Stimulated activated CD4-positive, alpha-beta T cell treated with anti-CD3 and anti-CD28 coated beads, Interleukin-1b, Interleukin-23, amount 100 ng/mL, for 24 hours (primary cell): ENCODE results near the gene SERPINI2.

ENCODE experiments used
- DNase-seq, 4 experiments: peaks; one replicate each; pipeline ENCODE4 v3.0.0-alpha.2; 2020; ENCODE audit warnings: low read depth in 4 of 4, low spot score in 1 of 4

Gene SERPINI2

DNA sequence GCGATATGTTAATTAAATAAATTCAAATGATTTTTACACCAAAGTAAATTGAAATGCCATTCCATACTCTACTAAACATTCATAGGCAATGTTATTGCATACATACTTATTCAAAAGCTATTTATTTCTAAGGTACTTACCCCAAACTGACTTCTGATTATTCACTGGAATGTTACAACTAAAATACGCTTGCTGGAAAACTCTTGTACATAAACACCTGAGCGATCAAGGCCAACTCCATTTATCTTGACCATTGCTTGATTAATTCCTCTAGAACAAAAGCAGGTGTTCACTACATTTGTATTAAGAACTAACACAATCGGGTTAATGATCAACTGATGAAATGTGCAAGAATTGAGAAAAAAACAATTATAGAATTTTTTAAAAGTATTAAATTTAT lies at the start of gene SERPINI2:
TSS of gene SERPINI2 (minus strand) at position 180 of the 400 bp plus-strand sequence. CDS start 2,208 bp downstream, outside the sequence.
- DNase-seq = no peak

DNA sequence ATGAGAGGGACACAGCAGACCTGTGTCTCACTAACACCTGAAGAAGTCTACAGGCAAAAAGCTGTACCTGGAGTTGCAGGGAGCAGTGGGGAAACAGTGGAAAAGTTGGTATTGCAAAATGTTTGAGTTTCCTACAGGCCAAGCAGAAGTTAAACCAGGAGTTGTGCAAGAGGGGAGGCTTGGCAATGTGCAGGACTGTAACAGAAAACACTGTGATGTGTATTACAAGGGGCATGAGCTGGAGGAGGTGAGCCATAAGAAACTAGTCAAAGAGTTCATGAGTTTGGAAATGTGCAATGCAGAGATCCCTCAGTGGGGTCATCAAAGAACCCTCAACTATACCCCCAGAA lies 47.1 kb upstream of the SERPINI2 start:
- DNase-seq = no peak

GRCh38 chr3:167520266-167521005 lies 46.6 kb upstream of the SERPINI2 start:
- DNase-seq = no peak

GRCh38 chr3:167507954-167508353 lies 34.1 kb upstream of the SERPINI2 start:
- DNase-seq = no peak

DNA sequence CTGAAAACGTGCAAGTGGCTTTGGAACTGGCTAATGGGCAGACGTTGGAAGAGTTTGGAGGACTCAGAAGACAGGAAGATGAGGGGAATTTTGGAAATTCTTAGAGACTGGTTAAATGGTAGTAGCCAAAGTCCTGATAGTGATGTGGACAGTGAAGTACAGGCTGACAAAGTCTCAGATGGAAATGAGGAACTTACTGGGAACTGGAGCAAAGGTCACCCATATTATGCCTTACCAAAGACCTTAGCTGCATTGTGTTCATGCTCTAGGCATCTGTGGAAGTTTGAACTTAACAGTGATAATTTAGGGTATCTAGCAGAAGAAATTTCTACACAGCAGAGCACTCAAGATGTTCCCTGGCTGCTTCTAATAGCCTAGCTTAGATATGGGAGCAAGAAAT lies 28.6 kb upstream of the SERPINI2 start:
- no peak for DNase-seq

GRCh38 chr3:167501941-167502340 lies 28.1 kb upstream of the SERPINI2 start:
- DNase-seq = no peak

- no peak for DNase-seq
Observed at GRCh38 chr3:167497903-167498302, 24.1 kb upstream of the SERPINI2 start.

- no peak for DNase-seq
Observed at GRCh38 chr3:167493244-167493643, 19.4 kb upstream of the SERPINI2 start.

DNA sequence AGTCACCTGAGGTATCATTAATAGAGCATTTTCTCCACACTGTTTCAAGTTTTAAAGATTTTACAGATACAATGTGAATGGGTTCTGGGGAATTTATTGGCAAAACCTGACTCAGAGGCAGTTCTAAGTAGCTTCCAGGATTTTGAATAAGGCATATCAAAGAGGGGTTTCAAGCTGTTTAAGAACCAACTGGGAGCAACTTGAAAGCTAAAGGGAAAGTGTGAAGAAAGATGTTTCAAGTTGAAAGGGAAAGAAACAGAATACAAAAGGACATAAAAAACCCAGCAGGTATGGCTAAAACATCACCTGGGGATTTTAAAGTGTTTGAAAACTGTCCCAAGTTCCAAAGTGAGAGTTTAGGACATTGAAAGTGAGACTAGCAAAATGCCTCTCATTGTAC lies 17.8 kb upstream of the SERPINI2 start:
- no peak for DNase-seq

- no peak for DNase-seq
Observed at GRCh38 chr3:167489571-167489970, 15.7 kb upstream of the SERPINI2 start.

- DNase-seq = no peak
Observed at GRCh38 chr3:167487556-167487955, 13.7 kb upstream of the SERPINI2 start.

- no peak for DNase-seq
Observed at GRCh38 chr3:167484551-167484950, 10.7 kb upstream of the SERPINI2 start.

DNA sequence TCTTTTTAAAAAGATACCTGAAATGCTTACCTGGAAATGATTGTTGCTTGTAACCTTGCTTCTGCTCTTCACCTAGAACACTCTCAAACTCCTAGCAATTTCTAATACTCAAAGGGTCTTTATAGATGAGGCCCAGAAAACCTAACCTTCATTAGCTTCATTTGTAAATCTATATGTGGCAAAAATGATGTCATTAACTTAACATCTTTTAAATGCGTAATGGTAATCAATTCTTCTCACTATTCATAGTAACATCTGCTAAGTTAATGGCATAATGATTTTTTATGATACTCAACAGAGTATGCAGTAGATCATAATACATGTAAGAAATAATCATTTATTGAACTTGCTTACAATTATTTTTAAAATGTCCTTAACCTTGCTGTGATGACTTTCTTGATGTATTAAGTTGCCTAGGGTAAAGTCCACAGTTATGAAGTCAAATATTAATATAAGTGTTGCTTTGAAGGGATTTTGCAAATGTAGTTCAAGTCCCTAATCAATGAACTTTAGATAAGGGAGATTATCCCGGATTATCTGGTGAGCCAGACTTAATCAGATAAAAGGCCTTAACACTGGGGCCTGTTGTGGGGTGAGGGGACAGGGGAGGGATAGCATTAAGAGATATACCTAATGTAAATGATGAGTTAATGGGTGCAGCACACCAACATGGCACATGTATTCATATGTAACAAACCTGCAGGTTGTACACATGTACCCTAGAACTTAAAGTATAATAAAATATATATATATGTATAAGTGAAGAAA lies 10.1 kb upstream of the SERPINI2 start:
- no peak for DNase-seq

DNA sequence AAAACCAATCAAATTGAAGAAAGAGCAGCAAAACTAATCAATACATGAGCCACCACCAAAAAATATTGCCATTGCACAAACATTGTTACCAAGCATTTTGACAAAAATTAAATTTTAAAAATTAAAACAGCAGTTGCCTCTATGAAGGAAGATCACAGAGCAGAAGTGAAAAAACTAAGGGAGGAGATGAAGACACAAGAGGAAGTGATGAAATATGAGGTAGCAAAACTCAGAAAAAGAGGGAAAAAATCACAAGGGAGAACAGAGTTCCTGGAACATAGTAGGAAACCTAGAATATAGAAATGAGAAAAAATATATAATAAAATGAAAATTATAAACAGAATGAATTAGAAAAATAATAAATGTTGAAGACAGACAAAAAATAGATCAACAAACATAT lies 7.3 kb upstream of the SERPINI2 start:
- DNase-seq = no peak

DNA sequence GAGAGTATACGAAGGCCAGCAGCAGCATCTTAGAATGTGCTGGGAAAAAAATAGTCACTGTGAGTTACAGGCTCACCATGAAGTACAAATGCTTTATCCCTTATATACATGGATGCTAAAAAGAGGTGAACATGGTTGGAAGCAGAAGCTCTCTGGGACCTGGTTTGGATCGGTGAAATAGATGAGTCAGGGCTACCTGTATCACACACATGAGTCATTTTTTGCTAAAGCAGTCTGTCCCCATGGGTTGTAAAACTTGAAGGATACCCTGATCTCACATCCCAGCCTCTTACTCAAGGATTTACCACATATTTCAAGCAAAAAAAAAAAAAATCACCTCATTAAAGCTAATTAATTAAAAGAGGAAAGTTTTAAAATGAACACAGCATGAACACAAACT lies 6.9 kb upstream of the SERPINI2 start:
- no peak for DNase-seq

GRCh38 chr3:167469381-167469780 lies 4.5 kb downstream of the SERPINI2 start:
- DNase-seq = no peak

- no peak for DNase-seq
Observed at GRCh38 chr3:167467848-167468611, 5.8 kb downstream of the SERPINI2 start.

DNA sequence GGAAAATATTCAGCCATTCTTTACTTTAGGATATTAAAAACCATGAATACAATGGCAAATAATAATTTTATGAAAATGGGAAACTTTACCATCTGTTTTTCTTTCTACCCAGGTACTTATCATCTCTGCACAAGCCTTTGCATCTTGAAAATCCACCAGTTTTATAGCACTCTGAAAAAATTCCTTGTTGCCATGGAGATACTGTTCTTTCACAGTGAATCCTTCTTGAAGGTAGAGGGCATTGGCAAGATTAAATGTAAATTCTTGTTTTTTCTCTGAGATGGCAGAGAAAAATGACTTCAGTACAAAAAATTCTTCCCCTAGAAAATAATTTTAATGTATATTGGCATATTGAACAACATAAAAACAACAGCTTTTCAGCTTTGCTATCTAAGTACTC lies 6.9 kb downstream of the SERPINI2 start:
- DNase-seq = no peak

DNA sequence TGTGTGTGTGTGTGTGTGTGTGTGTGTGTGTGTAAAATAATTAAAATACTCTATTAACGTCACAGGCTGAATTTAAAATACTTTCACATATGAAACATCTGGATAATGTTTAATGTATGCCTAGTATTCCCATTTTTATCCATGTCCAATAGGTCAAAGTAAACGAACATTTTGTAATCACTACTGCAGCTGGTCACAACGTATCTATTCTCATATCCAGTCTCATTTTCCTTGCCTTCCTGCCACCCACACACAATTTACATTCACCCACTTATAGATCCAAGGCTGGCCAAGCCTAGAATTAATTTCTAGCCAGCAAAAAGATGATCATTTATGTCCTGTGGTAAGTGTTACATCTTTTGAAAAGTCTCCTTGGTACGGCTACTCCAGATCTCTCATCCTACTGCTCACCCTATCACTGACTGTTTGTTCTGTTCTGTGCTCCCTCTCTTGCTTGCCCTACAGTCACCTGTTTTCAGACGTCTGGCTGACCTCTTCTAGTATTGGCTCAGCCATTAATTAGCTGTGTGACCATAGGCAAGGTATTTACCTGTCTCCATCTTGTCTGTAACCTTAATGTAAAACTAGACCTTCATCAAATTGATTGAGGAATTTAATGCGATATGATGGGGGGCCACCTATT lies 17.6 kb downstream of the SERPINI2 start:
- no peak for DNase-seq

- DNase-seq = no peak
Observed at GRCh38 chr3:167453815-167454214, 20.0 kb downstream of the SERPINI2 start.

- no peak for DNase-seq
Observed at GRCh38 chr3:167451282-167451681, 22.6 kb downstream of the SERPINI2 start.
